Spleen (tissue), 11 donors: ENCODE results near the gene IL17C. TPM values are rescaled to one million over a fixed set of nuclear protein-coding genes. Genes with fewer than 3 reads are reported as not detected.
"Not testable (repeated sequence)": the region's sequence is repeated elsewhere in the genome, so short reads cannot be mapped to it uniquely, and the experiment has no call there.

Experiments
- DNase-seq: peaks from one replicate; pipeline ENCODE4 v3.0.0-alpha.2; 2020
- H3K27ac ChIP-seq, 8 donors: fragments of 200-600 bp; sonication (generic) in 7 of 8; 1 replicate in 4 of 8; 2 replicates in 4 of 8; pipeline versions ENCODE4 v1.5.0 to v1.8.0; 2016 to 2021; ENCODE audit warnings: inconsistent platforms in 4 of 8, mild to moderate bottlenecking in 4 of 8, moderate library complexity in 1 of 8
- H3K27me3 ChIP-seq, 7 donors: fragments of 200-600 bp; sonication (generic) in 6 of 7; replicated peaks in 1 of 7; 1 replicate in 4 of 7; 2 replicates in 3 of 7; pipeline versions ENCODE4 v1.5.0 to v1.8.0; 2016 to 2021; ENCODE audit warnings: inconsistent platforms in 3 of 7, mild to moderate bottlenecking in 1 of 7
- H3K36me3 ChIP-seq, 6 donors: fragments of 200-600 bp; sonication (generic) in 5 of 6; 1 replicate in 4 of 6; 2 replicates in 2 of 6; pipeline versions ENCODE4 v1.5.0 to v1.8.0; 2016 to 2021; ENCODE audit warnings: inconsistent platforms in 2 of 6
- H3K4me1 ChIP-seq, 6 donors: fragments of 200-600 bp; sonication (generic) in 5 of 6; 1 replicate in 3 of 6; 2 replicates in 3 of 6; pipeline versions ENCODE4 v1.5.0 to v1.8.0; 2016 to 2021; ENCODE audit warnings: inconsistent platforms in 3 of 6
- H3K4me3 ChIP-seq, 8 donors: fragments of 200-600 bp; sonication (generic) in 7 of 8; 1 replicate in 4 of 8; 2 replicates in 4 of 8; pipeline versions ENCODE4 v1.5.0 to v1.8.0; 2016 to 2021; ENCODE audit warnings: inconsistent platforms in 4 of 8, mild to moderate bottlenecking in 4 of 8, moderate library complexity in 2 of 8
- H3K9me3 ChIP-seq, 8 donors: fragments of 200-600 bp; sonication (generic) in 7 of 8; 1 replicate in 4 of 8; 2 replicates in 4 of 8; pipeline versions ENCODE4 v1.5.0 to v1.8.0; 2016 to 2021; ENCODE audit warnings: inconsistent platforms in 4 of 8
- POLR2A ChIP-seq, 3 donors: fragments of 450-650 bp; IDR thresholded peaks; one replicate each; pipeline ENCODE4 v1.5.1; 2017; ENCODE audit warnings: antibody characterized with exemption in 3 of 3, mild to moderate bottlenecking in 1 of 3
- POLR2AphosphoS5 ChIP-seq, 3 donors: sonication (generic); formaldehyde crosslinking; IDR thresholded peaks; one replicate each; pipeline ENCODE4 v1.5.1; 2017; ENCODE audit warnings: antibody characterized with exemption in 3 of 3
- WGBS, 5 donors: extraction: QIAGEN DNeasy Blood & Tissue Kit in 3 of 5; methylation state at CpG; one replicate each; pipeline versions ENCODE4 v1.1.5 to v1.1.7; 2013 to 2018; 5-methylcytosine and 5-hydroxymethylcytosine counted together
- intact Hi-C: fragments of 100-400 bp; cut with DNase I; formaldehyde crosslinking; loops from one replicate; pipeline ENCODE4 v1.15.0; 2023; ENCODE audit warnings: low total_unique reads
- polyA plus RNA-seq, 3 donors: library from polyadenylated mRNA; stranded (reverse); fragments of 200-250 nt; gene quantifications; one replicate each; pipeline ENCODE4 v1.2.1, GENCODE V29; 2013
- total RNA-seq, 7 donors: library from RNA; depleted of rRNA in 3 of 7; stranded (reverse); fragments of >200 nt in 3 of 7; fragmentation: NEBNext Ultra II Directional in 4 of 7; extraction: Animal tissue kit (Norgen Biotek cat#: 25700) in 4 of 7; gene quantifications; one replicate each; pipeline versions ENCODE4 v1.1.0 to v1.2.1, GENCODE V29; 2016 to 2021
- TF ChIP-seq, protein P1 (sequence below), 11 experiments: fragments of 200-600 bp in 7 of 11; fragments of 450-650 bp in 4 of 11; sonication (generic) in 4 of 11; IDR thresholded peaks in 8 of 11; conservative IDR thresholded peaks in 3 of 11; 1 replicate in 7 of 11; 2 replicates in 4 of 11; pipeline versions ENCODE4 v1.4.0 to v1.8.0; 2016 to 2021; ENCODE audit warnings: antibody characterized with exemption in 11 of 11, inconsistent platforms in 4 of 11, mild to moderate bottlenecking in 1 of 11
- donor health status: healthy with polysubstance abuse.
- donor health status: DM: no; HTN: no; CAD: no; lungs with moderate emphysema.
- donor health status: DM: no; HTN: no; CAD: no.
- donor health status: Bipolar disorder and iron deficiency.
- donor health status: healthy.
- donor health status: DM: no; HTN: no; CAD: no.
- donor health status: DM: yes; HTN: yes; CAD: no.

The IL17C gene
- total and polyA plus RNA-seq, 10 donors = 0.39 to 1.2 (median 0.64) TPM; not detected in 5

DNA sequence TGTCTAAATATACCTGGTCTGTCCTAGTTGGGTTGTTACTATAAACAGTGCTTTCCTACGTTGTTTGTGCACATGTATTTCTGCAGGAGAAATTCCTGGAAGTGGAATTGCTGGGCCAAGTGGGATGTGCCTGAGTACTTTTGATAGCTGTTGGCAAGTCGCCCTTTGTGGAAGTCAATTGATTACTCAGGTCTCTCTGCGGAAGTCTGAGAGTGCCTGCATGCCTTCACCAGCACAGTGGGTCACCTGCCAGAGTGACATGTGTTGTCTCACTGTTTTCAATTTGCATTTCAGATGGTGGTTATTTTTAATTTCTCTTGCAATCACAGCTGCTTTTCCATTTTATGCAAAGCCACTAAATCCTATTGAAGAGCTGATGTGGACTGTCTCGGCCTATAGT is 26.8 kb downstream of the IL17C start:
- TF ChIP-seq POLR2AphosphoS5 (IDR thresholded peaks at IDR 0.05) (peak in 1 of 3 donors; percentile 50), POLR2A (IDR thresholded peaks at IDR 0.05) (no peak)
- intact Hi-C loops = no loop called here
- Histone ChIP-seq H3K9me3 (no peaks in the 10 kb centered on the region), H3K4me1 (peaks cover 16 to 48% (median 36%) of the 10 kb centered on the region in 6 donors), H3K4me3 (no peak overlapping the region), H3K36me3 (peaks cover 0 to 11% (median 0%) of the 10 kb centered on the region in 6 donors), H3K27ac (no peak overlapping the region), H3K27me3 (no peaks in the 10 kb centered on the region)
- no peak for DNase-seq
- WGBS, 5 donors = 67 to 79% (median 77%) methylated on average over 4 of the region's 4 CpGs

DNA sequence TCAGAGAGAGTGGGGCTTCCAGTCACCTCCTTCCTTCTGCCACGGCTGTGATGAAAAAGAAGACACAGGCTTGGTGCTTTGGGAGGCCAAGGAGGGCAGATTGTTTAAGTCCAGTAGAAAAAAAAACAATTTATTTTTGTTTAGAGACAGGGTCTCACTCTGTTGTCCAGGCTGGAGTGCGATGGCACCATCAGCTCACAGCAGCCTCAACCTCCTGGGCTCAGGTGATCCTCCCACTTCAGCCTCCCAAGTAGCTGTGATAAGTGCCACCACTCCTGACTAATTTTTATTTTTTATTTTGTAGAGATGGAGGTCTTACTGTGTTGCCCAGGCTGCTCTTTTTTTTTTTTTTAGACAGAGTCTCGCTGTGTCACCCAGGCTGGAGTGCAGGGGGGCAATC is 27.2 kb downstream of the IL17C start:
- H3K4me3 ChIP-seq = no peak overlapping the region
- H3K36me3 ChIP-seq = peaks cover 0 to 8% (median 0%) of the 10 kb centered on the region in 6 donors
- TF ChIP-seq POLR2AphosphoS5 (IDR thresholded peaks at IDR 0.05) (no peak), POLR2A (IDR thresholded peaks at IDR 0.05) (no peak)
- TF ChIP-seq, protein P1, sequence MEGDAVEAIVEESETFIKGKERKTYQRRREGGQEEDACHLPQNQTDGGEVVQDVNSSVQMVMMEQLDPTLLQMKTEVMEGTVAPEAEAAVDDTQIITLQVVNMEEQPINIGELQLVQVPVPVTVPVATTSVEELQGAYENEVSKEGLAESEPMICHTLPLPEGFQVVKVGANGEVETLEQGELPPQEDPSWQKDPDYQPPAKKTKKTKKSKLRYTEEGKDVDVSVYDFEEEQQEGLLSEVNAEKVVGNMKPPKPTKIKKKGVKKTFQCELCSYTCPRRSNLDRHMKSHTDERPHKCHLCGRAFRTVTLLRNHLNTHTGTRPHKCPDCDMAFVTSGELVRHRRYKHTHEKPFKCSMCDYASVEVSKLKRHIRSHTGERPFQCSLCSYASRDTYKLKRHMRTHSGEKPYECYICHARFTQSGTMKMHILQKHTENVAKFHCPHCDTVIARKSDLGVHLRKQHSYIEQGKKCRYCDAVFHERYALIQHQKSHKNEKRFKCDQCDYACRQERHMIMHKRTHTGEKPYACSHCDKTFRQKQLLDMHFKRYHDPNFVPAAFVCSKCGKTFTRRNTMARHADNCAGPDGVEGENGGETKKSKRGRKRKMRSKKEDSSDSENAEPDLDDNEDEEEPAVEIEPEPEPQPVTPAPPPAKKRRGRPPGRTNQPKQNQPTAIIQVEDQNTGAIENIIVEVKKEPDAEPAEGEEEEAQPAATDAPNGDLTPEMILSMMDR (IDR thresholded peaks at IDR 0.05 in 8 of 11, conservative IDR thresholded peaks at IDR 0.05 in 3 of 11) = no peak
- H3K9me3 ChIP-seq = no peaks in the 10 kb centered on the region
- no peak for DNase-seq
- H3K27me3 ChIP-seq = no peaks in the 10 kb centered on the region
- peaks cover 16 to 44% (median 36%) of the 10 kb centered on the region in 6 donors for H3K4me1 ChIP-seq
- intact Hi-C loops = no loop called here
- 82 to 96% (median 91%) methylated on average over 3 of the region's 3 CpGs for WGBS, 5 donors
- H3K27ac ChIP-seq = no peak overlapping the region

- Histone ChIP-seq H3K27me3 (no peaks in the 10 kb centered on the region), H3K9me3 (no peaks in the 10 kb centered on the region), H3K27ac (no peak overlapping the region), H3K4me1 (peaks cover 10 to 25% (median 21%) of the 10 kb centered on the region in 6 donors), H3K36me3 (peaks cover 0 to 18% (median 0%) of the 10 kb centered on the region in 6 donors), H3K4me3 (no peak overlapping the region)
- intact Hi-C loops = no loop called here
- TF ChIP-seq POLR2A (IDR thresholded peaks at IDR 0.05) (no peak), POLR2AphosphoS5 (IDR thresholded peaks at IDR 0.05) (no peak)
- TF ChIP-seq, protein P1 (IDR thresholded peaks at IDR 0.05 in 8 of 11, conservative IDR thresholded peaks at IDR 0.05 in 3 of 11) = no peak
- 69 to 83% (median 74%) methylated on average over 5 of the region's 5 CpGs for WGBS, 5 donors
- DNase-seq = no peak
Measured at GRCh38 chr16:88667461-88667860, 29.1 kb downstream of the IL17C start.

DNA sequence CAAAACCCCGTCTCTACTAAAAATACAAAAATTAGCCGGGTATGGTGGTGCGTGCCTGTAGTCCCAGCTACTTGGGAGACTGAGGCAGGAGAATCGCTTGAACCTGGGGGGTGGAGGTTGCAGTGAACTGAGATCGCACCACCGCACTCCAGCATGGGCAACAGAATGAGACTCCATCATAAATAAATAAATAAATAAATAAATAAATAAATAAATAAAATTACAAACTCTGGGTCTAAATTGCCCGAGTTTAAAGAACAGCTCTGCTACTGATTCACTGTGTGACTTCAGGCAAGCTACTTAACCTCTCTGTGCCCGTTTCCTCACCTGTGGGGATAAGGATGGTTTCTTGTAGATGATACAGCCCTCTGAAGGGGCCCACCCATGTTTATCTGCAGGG is 31.1 kb downstream of the IL17C start:
- H3K27me3 ChIP-seq, H3K27ac ChIP-seq, DNase-seq, H3K4me3 ChIP-seq, H3K9me3 ChIP-seq, intact Hi-C loops: not testable (repeated sequence)
- peaks cover 0 to 29% (median 0%) of the 10 kb centered on the region in 6 donors for H3K36me3 ChIP-seq
- H3K4me1 ChIP-seq = peaks cover 2 to 12% (median 12%) of the 10 kb centered on the region in 6 donors
- whole genome bisulfite sequencing, 5 donors = 93 to 96% (median 95%) methylated on average over 8 of the region's 8 CpGs

DNA sequence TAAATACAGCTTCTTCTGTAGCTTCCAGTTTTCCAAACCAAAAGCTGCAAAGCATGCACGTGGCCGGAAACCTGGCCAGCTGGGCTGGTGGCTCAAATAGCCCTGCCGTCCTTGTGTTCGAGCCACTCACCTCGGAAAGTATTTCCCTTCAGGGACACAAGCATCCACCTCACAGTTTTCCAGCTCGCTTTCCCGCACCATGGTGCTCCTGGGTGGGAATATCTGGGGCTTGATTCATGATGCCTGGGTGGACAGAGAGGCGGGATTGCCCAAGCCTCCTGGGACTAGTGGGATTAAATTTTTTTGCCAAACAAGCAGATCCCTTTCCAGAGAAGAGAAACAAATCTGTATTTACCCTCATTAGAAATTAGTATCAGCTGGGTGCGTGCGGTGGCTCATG is 31.6 kb downstream of the IL17C start:
- no peak for DNase-seq
- H3K4me1 ChIP-seq = peaks cover 0 to 7% (median 7%) of the 10 kb centered on the region in 6 donors
- peaks cover 0 to 34% (median 0%) of the 10 kb centered on the region in 6 donors for H3K36me3 ChIP-seq
- intact Hi-C loops = no loop called here
- WGBS, 5 donors = 81 to 96% (median 87%) methylated on average over 10 of the region's 10 CpGs
- H3K27me3 ChIP-seq = no peaks in the 10 kb centered on the region
- TF ChIP-seq POLR2A (IDR thresholded peaks at IDR 0.05) = no peak
- no peak for TF ChIP-seq POLR2AphosphoS5 (IDR thresholded peaks at IDR 0.05)
- TF ChIP-seq, protein P1 (IDR thresholded peaks at IDR 0.05 in 8 of 11, conservative IDR thresholded peaks at IDR 0.05 in 3 of 11) = no peak
- no peak overlapping the region for H3K27ac ChIP-seq
- no peak overlapping the region for H3K4me3 ChIP-seq
- no peaks in the 10 kb centered on the region for H3K9me3 ChIP-seq
